Activated naive CD4-positive, alpha-beta T cell treated with anti-CD3 and anti-CD28 coated beads, Interleukin-2, amount 50 U/mL, for 72 hours (primary cell): ENCODE results near the gene RB1. TPM values are rescaled to one million over a fixed set of nuclear protein-coding genes. Genes with fewer than 3 reads are reported as not detected.
A peak's percentile ranks its signal among the peaks of the same experiment; 100 is the strongest.

Source experiments
- ATAC-seq, 2 donors: fragments of 150-1000 bp; cut with Tn5 transposase; 2 replicates each; pipeline ENCODE4 v1.10.0; 2021; ENCODE audit warnings: mild to moderate bottlenecking in 2 of 2, moderate library complexity in 2 of 2
- DNase-seq, 2 donors: peaks; one replicate each; pipeline ENCODE4 v3.0.0; 2021 to 2022; ENCODE audit warnings: low spot score in 2 of 2
- H3K27ac Mint-ChIP-seq, 2 donors: one replicate each; pipeline ENCODE4 v1.8.0; 2022; ENCODE audit warnings: mild to moderate bottlenecking in 2 of 2, mixed read lengths in 2 of 2
- H3K36me3 Mint-ChIP-seq, 2 donors: one replicate each; pipeline ENCODE4 v1.8.0; 2022; ENCODE audit warnings: mixed read lengths in 2 of 2
- H3K9me3 Mint-ChIP-seq, 2 donors: one replicate each; pipeline ENCODE4 v1.8.0; 2022; ENCODE audit warnings: mixed read lengths in 2 of 2
- total RNA-seq, 2 donors: library from RNA; stranded (reverse); gene quantifications; one replicate each; pipeline ENCODE4 v1.2.3, GENCODE V29; 2022

The RB1 gene
- total RNA-seq, 2 donors from 2014 or later = 30.3 to 33.8 TPM

DNA sequence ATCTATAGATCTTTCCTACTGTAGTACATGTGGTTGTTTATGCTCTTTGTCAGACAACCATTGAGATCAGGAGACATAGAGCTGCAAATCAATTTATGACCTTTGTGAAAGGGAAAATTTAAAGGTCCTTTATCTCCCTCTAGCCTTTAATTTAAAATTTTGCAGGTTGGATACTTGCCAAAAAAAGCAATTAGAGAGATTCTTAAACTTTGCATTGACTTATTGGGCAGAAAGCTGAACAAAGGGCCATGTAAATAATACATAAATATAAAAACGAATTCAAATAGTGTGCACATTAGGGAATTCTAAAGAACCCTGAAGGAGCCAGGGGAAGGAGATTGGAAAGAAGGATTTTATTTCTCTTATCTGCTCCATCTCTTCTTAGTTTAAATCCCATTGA is 22.0 kb upstream of the RB1 start:
- DNase-seq (no peak), ATAC-seq (no peak)
- Mint-ChIP-seq H3K27ac (no peak overlapping the region), H3K36me3 (peaks cover 0 to 5% of the 10 kb centered on the region in 2 donors), H3K9me3 (peaks cover 0 to 5% of the 10 kb centered on the region in 2 donors)

DNA sequence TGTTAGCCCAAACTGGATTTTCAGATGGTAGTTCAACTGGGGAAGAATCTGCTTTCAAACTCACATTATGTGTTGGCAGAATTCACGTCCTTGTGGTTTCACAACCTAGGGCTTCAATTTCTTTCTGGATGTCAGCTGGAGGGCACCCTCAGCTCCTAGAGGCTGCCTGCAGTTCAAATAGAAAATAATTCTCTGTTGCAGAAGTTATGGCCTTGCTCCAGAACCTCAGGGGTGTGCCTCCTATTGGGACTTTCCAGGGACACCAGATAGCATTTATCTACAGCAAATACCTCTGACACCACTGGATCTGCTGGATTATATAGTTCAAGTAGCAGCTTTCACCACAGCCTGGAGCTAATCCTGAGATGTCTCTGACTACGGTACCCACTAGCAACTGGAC is 11.8 kb upstream of the RB1 start:
- no peak for ATAC-seq
- no peaks in the 10 kb centered on the region for H3K9me3 Mint-ChIP-seq
- H3K36me3 Mint-ChIP-seq = no peaks in the 10 kb centered on the region
- no peak for DNase-seq
- H3K27ac Mint-ChIP-seq = no peak overlapping the region

DNA sequence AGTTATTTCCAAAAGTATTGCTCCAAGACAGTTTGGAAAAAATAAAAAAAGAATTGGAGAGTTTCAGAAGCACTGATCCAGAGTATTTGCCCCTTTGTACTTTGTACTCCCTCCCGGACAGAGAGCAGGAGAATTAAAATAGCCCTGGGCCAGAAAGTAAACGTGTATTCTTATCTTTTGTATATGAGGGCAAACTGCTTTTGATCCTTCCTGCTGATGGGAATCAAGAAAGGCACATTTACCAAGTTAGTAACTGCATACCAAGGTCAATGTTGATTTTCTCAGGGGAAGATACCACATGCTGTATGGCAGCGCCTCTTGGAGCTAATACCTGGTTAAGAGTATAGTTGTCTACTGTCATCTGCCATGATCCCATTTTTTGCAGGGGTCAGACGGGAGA is 10.9 kb upstream of the RB1 start:
- no peaks in the 10 kb centered on the region for H3K36me3 Mint-ChIP-seq
- H3K9me3 Mint-ChIP-seq = no peaks in the 10 kb centered on the region
- DNase-seq (no peak), ATAC-seq (no peak)
- H3K27ac Mint-ChIP-seq = no peak overlapping the region

DNA sequence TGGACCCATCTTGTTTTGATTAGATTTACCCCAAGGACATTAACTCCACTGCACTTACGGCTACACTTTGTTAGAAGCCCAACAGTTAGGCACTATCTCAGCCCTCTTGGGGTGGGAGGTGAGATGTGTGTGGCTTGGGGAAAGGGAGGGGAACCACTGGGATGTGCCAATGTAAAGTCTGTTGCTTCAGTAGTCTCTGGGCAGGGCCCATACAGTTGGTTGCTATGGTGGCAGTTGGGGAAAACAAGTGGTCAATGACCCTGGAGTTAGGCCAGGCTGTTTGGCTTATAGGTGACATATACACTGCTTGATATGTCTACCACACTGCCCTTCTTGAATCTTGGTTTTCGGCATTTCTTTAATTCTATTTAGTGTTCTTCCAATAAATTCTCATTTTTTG is 8.9 kb upstream of the RB1 start:
- no peaks in the 10 kb centered on the region for H3K36me3 Mint-ChIP-seq
- no peaks in the 10 kb centered on the region for H3K9me3 Mint-ChIP-seq
- DNase-seq (no peak), ATAC-seq (no peak)
- no peak overlapping the region for H3K27ac Mint-ChIP-seq

DNA sequence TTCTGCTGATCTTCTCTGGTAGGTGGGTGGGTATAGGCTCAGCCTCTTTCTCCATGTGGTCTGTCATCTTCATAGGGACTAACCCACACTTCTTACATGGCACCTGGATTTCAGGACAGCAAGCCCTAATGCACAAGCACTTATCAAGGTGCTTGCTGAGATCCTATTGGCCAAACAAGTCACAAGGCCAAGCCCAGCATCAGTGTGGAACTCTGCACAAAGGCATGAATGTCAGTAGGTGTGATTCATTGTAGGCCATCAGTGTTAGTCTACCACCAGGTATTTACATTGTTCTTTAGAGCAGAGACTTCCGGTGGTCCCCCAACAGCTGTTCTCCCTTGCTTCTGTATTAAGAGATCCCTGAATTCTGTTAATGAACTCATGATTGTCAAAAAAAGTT is 8.3 kb upstream of the RB1 start:
- no peaks in the 10 kb centered on the region for H3K36me3 Mint-ChIP-seq
- ATAC-seq (no peak), DNase-seq (no peak)
- H3K27ac Mint-ChIP-seq = peak overlapping the region in 1 of 2 donors; percentile 6
- no peaks in the 10 kb centered on the region for H3K9me3 Mint-ChIP-seq

DNA sequence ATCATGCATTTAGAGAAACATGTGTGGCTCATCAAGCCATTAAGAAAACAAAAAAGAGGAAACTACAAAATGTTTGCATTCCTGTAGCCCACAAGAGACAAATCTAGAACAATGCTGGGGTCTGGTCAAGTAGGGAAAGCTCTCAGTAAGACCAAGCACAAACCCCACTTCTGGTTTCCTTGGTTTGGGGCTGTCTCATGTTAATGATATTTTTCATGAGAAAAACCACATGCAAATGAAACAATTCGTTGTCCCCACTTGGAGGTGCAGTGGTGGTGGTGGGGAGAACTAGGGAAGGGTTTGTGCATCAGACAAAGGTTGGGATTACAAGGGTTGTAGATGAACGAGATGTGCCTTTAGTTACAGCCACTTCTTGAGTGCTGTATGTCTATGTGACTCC is 7.0 kb upstream of the RB1 start:
- no peaks in the 10 kb centered on the region for H3K9me3 Mint-ChIP-seq

DNA sequence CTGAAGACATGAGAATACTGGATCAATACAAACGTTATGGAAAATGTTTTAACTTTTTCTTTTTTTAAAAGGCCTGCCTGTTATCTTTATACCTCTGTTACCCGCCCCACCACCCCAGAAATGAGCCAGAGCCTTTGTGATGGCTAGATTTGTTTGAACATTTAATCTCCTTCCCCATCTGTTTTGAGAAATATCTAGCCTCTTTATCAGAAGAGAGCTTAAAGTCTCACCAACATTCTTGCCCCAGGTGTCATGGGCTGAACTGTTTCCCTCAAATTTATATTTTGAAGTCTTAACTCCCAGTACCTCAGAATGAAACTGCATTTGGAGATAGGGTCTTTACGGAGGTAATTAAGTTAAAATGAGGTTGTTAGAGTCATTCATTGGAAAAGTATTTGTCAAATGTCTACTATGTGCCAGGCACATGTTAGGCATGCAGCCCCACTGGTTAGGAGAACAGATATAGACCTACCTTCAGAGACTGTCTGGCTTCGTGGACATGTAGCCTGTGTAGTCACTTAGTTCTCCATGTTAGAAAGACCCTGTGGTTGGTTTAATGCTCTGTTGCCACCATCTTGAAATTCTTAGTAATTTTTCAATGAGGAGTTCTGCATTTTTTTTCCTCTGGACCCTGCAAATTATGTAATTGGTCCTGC is 6.3 kb upstream of the RB1 start:
- no peak for DNase-seq
- Mint-ChIP-seq H3K9me3 (no peaks in the 10 kb centered on the region), H3K27ac (no peak overlapping the region), H3K36me3 (no peaks in the 10 kb centered on the region)
- no peak for ATAC-seq

More for the DNA sequence above, 7.0 kb upstream of the RB1 start:
- DNase-seq (no peak), ATAC-seq (no peak)
- Mint-ChIP-seq H3K27ac (no peak overlapping the region), H3K36me3 (no peaks in the 10 kb centered on the region)

DNA sequence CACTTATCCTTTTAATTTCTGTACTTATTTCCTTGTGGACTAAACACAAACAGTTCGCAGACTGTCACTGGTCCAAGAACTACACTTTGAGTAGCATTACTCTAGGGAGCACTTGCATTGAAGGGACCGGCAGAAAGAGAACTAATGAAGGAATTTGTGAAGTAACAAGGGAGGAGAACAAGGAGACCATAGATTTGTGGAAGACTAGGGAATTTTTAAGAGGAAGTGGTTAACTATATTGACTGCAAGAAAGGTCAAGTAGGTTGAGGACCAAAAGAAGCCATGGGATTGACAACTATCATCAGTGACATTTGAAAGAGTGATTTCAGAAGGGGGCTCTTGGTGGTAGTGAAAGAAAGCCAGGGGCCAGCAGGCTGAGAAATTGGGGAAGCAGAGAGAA is 4.0 kb upstream of the RB1 start:
- ATAC-seq (no peak), DNase-seq (no peak)
- Mint-ChIP-seq H3K36me3 (peaks cover 12% of the 10 kb centered on the region in 2 donors), H3K27ac (no peak overlapping the region), H3K9me3 (no peaks in the 10 kb centered on the region)

DNA sequence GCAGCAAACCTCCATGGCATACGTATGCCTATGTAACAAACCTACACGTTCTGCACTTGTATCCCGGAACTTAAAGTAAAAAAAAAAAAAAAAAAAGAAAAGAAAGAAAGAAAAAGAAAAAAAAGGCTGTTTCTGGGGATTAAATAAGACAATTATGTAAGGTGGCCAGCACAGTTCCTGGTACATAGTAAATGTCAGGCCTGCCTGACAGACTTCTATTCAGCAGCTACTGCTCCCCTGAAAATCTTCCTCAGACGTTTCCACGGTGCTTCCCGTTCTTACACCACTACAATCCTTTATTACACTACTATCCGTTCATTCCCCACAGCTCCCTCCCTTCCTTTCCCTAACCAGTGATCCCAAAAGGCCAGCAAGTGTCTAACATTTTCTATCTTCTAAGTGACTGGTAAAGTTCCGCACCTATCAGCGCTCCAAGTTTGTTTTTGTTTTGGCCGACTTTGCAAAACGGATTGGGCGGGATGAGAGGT is 636 bp upstream of the RB1 start:
- Mint-ChIP-seq H3K36me3 (peaks cover 16 to 19% of the 10 kb centered on the region in 2 donors), H3K27ac (peak overlapping the region; percentile 94 to 98), H3K9me3 (no peaks in the 10 kb centered on the region)
- ATAC-seq (no peak), DNase-seq (no peak)

DNA sequence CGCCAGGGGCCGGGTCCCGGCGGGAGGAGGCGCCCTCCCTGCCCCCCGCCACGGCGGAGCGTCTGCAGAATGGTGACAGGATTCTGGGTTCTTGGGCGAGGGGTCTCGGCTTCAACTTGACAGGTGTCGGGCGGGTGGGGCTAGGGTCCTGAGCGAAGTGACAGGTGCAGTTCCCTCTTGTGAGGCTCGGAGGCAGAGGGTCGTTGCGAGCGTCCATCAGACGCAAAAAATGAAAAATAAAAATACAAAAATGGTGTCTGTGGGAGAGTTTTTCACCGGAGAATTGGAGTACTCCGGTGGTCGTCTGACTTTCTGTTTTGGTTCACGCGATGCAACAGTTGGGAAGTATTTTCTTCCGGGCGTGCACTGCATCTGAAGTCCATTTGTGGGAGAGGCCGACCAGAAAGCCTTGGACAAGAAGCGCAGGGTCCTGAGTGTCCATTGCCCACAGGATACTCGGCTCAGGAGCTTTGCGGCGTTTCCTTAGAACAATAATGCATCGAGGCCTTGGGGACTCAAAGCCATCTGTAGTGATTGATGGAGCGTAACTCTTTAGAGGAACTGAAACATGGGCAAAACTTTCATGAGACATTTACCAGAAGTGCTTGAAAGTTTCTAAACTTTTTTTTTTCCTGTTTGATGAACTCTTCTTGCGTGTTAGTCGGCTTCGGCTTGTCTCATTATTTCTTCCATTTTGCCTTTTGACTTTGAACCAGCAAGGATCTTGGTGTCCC is 759 bp downstream of the RB1 start:
- DNase-seq = peak; percentile 25 to 57

DNA sequence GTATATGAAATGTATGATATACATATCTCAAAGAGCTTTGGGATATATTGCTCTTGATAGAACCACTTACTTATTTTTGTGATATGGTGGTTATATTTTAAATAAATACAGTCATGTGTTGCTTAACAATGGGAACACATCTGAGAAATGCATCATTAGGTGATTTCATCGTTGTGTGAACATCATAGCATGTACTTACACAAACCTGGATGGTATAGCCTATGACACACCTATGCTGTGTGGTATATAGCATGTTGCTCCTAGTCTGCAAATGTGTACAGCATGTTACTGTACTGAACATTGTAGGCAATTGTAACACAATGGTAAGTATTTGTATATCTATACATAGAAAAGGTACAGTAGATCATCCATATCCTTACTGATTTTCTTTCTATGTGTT is 7.7 kb downstream of the RB1 start:
- ATAC-seq (no peak), DNase-seq (no peak)
- Mint-ChIP-seq H3K27ac (no peak overlapping the region), H3K9me3 (peaks cover 0 to 4% of the 10 kb centered on the region in 2 donors), H3K36me3 (peaks cover 11 to 23% of the 10 kb centered on the region in 2 donors)

More for the DNA sequence above, 759 bp downstream of the RB1 start:
- Mint-ChIP-seq H3K9me3 (no peaks in the 10 kb centered on the region), H3K36me3 (peaks cover 16 to 21% of the 10 kb centered on the region in 2 donors), H3K27ac (peak overlapping the region; percentile 98 to 99)
- ATAC-seq = peak; percentile 37 to 49

DNA sequence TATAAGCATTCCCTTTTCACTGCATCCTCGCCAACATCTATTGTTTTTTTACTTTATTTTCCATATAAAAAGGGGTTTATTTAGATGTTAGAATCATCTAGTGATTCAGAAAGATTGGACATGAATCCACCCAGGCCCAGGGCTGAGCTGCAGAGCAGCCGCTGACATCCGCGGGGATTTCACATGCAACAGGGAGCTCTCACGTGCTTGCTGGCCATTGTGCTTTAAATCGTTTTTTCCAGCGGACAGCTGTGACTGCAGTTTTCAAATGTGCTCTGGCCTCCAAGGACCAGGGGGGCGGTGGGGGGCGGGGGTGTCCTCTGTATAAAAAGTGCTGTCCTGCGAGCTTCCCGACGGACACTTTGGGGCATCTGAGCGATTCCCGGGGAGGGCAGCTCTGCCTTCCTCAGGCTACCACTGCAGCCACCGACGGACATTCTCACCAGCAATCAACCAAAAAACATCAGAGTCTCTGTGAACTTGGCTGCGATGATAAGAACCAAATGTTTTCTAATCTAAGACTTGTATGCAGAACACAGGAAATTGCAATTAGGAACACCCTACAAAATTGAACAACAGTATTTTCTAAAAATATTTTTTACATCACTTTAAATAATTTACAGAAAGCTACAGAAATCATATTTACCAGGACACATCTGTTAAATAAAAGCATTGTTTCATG is 12.6 kb downstream of the RB1 start:
- H3K27ac Mint-ChIP-seq = no peak overlapping the region
- peaks cover 36 to 52% of the 10 kb centered on the region in 2 donors for H3K36me3 Mint-ChIP-seq

DNA sequence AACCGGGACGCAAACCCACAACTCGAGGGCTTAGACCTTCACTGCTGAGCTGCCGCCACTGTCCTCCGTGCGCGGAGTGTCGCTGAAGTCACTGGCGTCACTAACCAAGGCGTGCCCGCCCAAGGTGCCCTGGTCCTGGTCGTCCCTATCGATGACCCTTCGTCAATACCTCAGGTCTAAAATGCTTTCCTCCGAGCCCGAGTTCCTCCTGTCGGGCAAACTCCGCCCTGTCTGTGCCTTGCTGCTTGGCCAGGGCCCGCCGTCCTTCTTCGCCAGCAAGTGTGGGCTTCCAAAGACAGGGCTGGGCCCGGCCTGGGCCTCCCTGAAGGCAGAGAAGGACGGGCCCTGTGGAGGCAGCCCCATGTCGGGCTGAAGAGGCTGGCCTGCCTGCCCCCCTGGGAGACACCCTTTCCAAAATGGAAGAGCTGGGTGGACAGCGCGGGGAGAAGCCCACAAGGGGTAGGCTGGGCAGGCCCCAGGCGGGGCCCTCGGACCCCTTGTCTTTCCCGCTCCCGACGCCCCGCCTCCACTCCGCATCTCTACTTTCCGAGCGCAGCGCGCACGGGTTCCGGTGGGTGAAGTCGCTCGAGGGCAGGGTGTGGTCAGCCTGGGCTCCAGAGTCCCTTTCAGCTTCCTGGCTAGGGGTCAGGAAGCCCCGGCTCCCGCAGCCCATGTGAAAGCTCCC is 13.4 kb downstream of the RB1 start:
- H3K9me3 Mint-ChIP-seq = peaks cover 0 to 6% of the 10 kb centered on the region in 2 donors
- DNase-seq = no peak
- no peak for ATAC-seq
- H3K27ac Mint-ChIP-seq = no peak overlapping the region
- H3K36me3 Mint-ChIP-seq = peaks cover 42 to 61% of the 10 kb centered on the region in 2 donors

More for the DNA sequence above, 12.6 kb downstream of the RB1 start:
- H3K9me3 Mint-ChIP-seq = peaks cover 0 to 4% of the 10 kb centered on the region in 2 donors
- ATAC-seq (no peak), DNase-seq (no peak)

DNA sequence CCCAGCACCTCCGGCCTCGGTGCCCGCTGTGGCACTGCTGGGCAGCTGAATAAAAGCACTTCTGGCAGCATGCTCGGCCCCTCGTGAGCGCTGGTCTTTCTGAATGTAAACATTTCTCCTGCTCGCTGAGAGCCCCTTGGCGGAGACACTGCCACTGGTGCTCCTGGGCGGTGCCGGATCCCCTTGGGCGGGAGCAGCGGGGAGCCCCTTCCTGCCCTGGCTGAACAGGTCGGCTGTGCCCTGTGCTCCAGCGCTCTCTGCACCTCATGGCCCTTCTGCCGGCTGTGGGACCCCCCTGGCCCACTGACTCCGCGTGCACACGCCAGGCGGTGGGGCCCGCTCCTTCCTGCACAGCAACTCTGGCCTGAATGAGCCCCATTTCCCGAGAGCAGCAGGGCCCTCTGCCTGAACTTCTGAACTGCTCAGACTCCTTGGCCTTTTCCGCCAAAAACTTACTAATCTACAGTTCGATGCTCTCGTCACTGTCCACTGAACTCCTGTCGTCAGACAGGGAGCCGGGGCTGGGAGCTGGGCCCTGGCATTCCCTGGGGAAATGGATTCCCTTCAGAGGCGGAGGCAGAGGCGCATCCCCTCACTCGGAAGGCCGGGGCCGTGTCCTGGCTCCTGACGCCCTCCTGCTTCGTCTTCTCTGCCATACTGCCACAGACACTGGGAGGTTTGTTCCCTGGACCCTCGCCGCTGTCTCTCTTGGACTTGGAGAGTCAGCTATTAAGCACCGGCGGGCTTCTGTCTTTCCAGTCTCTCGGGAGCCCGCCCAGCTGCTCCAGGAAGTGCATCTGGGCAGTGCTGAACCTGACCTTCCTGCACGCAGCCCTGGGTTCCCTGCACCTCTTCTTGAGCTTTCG is 14.2 kb downstream of the RB1 start:
- peaks cover 0 to 13% of the 10 kb centered on the region in 2 donors for H3K9me3 Mint-ChIP-seq
- DNase-seq (no peak), ATAC-seq (peak in 1 of 2 donors; percentile 17)
- peaks cover 40 to 62% of the 10 kb centered on the region in 2 donors for H3K36me3 Mint-ChIP-seq
- H3K27ac Mint-ChIP-seq = peak overlapping the region in 1 of 2 donors; percentile 73

DNA sequence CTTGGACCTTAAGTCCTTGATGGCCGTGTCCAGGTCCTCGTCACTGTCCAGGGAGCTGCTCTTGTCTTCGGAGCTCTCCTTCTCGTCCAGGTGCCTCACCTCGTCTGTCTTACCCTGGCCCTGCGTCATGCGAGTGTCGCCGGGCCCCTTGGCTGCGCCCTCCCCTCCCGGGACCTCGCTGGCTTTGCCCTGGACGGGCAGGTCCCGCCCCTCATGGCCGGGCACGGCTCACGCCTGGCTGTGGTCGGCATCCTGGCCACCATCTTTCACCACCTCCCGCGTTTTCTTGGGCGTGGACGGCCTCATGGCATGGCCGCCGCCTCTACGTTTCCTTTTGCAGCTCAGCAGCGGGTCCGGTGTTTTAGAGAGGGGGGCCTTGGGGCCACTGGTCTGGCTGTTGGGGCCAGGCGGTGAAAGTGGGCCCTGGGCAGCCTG is 14.8 kb downstream of the RB1 start:
- peaks cover 0 to 9% of the 10 kb centered on the region in 2 donors for H3K9me3 Mint-ChIP-seq
- H3K36me3 Mint-ChIP-seq = peaks cover 34 to 60% of the 10 kb centered on the region in 2 donors
- ATAC-seq (peak in 1 of 2 donors; percentile 36), DNase-seq (no peak)
- peak overlapping the region in 1 of 2 donors; percentile 73 for H3K27ac Mint-ChIP-seq
